Natural killer cell treated with Interleukin-12 subunit alpha and Interleukin-12 subunit beta and Interleukin-15 and Interleukin-18, amount 100 ng/mL, for 72 hours (primary cell): ENCODE measurements around the gene GPN2. TPM values are rescaled to one million over a fixed set of nuclear protein-coding genes. Genes with fewer than 3 reads are reported as not detected.

Experiments used
- ATAC-seq, 2 donors: fragments of 150-1000 bp; cut with Tn5 transposase in 1 of 2; sonication (Bioruptor Pico), chemical (Tn5 transposase) in 1 of 2; 2 replicates each; pipeline ENCODE4 v1.10.0; 2021
- DNase-seq: peaks from one replicate; pipeline ENCODE4 v3.0.0; 2022; ENCODE audit warnings: low spot score
- H3K27ac Mint-ChIP-seq, 2 donors: 1 replicate in 1 of 2; 2 replicates in 1 of 2; pipeline ENCODE4 v1.8.0; 2022; ENCODE audit warnings: mixed read lengths in 2 of 2, mild to moderate bottlenecking in 1 of 2, moderate library complexity in 1 of 2
- H3K27me3 Mint-ChIP-seq, 2 donors: 1 replicate in 1 of 2; 2 replicates in 1 of 2; pipeline ENCODE4 v1.8.0; 2022; ENCODE audit warnings: mixed read lengths in 2 of 2
- H3K36me3 Mint-ChIP-seq: one replicate; pipeline ENCODE4 v1.8.0; 2022; ENCODE audit warnings: mixed read lengths
- H3K4me1 Mint-ChIP-seq, 2 donors: 1 replicate in 1 of 2; 2 replicates in 1 of 2; pipeline ENCODE4 v1.8.0; 2022; ENCODE audit warnings: low read depth in 2 of 2, mixed read lengths in 2 of 2, mild to moderate bottlenecking in 1 of 2
- H3K4me3 Mint-ChIP-seq: one replicate; pipeline ENCODE4 v1.8.0; 2022; ENCODE audit warnings: mixed read lengths
- H3K9me3 Mint-ChIP-seq: 2 replicates; pipeline ENCODE4 v1.8.0; 2022; ENCODE audit warnings: mixed read lengths
- total RNA-seq, 2 donors: library from RNA; stranded (reverse); gene quantifications; one replicate each; pipeline ENCODE4 v1.2.3, GENCODE V29; 2022

Gene GPN2
- total RNA-seq, 2 donors from 2014 or later, result 52.6 to 58.0 TPM

DNA sequence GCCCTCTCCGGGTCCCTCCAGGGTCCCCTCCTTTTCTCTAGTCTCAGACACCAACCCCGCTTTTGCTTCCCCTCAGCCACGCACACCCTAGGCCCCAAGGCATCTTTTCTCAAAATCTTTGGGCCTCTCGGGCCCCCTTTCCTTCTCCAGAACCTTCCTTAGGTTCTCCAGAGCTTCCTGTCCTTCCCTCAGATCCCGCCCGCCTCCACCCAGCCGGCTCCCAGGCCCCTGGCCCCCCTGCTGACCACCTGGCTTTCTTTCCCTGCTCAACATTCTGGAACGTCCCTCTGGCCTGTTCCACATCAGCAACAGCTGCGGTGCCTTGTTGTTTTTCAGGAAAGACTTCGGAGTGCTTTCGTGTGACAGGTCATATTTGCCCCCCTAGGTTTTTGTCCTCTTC, 62.4 kb downstream of the GPN2 start:
- peaks cover 14% of the 10 kb centered on the region for H3K36me3 Mint-ChIP-seq
- no peak for DNase-seq
- H3K27me3 Mint-ChIP-seq, result no peaks in the 10 kb centered on the region
- H3K27ac Mint-ChIP-seq, result peak overlapping the region; percentile 99
- H3K4me3 Mint-ChIP-seq, result peak overlapping the region; percentile 96
- no peaks in the 10 kb centered on the region for H3K9me3 Mint-ChIP-seq
- H3K4me1 Mint-ChIP-seq, result peaks cover 48 to 54% of the 10 kb centered on the region in 2 donors
- ATAC-seq, result no peak

DNA sequence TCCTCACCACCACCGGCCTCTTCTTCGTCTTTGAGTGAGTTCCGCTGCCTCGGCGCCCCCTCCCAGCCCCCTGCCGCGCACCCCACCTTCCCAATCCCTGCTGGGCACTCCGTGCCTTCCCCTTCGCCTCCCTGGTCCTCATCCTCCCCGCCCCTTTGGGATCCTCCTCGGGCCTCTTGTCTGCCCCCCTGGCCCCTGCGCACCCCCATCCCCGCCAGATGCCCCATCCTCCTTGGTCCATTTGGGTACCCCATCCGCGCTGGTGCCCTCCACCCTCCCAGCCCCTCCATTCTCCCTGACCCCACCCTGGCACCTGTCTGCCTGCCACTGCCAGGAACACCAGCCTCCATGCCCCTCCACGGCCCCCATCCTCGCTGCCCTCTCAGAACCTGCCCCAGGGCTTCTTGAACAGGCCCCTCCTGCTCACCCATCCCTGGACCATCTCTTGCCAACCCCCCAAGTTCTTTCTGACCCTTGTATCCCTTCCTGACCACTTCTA, 62.9 kb downstream of the GPN2 start:
- DNase-seq (no peak), ATAC-seq (no peak)
- Mint-ChIP-seq H3K27ac (peak overlapping the region; percentile 99), H3K36me3 (peaks cover 12% of the 10 kb centered on the region), H3K9me3 (no peaks in the 10 kb centered on the region), H3K4me1 (peaks cover 43 to 49% of the 10 kb centered on the region in 2 donors), H3K27me3 (no peaks in the 10 kb centered on the region), H3K4me3 (peak overlapping the region; percentile 96)

- peak within 1 kb of the TSS; percentile 99 for H3K27ac Mint-ChIP-seq
- no peaks in the 10 kb centered on the region for H3K9me3 Mint-ChIP-seq
- peaks cover 38 to 42% of the 10 kb centered on the region in 2 donors for H3K4me1 Mint-ChIP-seq
- no peaks in the 10 kb centered on the region for H3K27me3 Mint-ChIP-seq
- H3K4me3 Mint-ChIP-seq, result peak within 1 kb of the TSS; percentile 96
- DNase-seq (peak; percentile 85), ATAC-seq (peak; percentile 93 to 95)
- peaks cover 12% of the 10 kb centered on the region for H3K36me3 Mint-ChIP-seq
These were observed 63.6 kb downstream of the GPN2 start, which contains the start of gene ZDHHC18 for GRCh38 chr1:26826261-26827105. Gene ZDHHC18, plus strand, starts transcription at chr1:26826688. Its CDS starts 117 bp downstream, at chr1:26826805.

Other genes starting within 250 kb of the GPN2 start
- gene ARID1A, start 194.3 kb downstream of the GPN2 start, total RNA-seq, result 100 to 1,000 TPM; 132 to 196 TPM
- 10 to 100 TPM; 44.3 to 60.2 TPM for gene PIGV, start 102.3 kb downstream of the GPN2 start, total RNA-seq
- 100 to 1,000 TPM in 1 of 2 donors, 10 to 100 TPM in 1; 87.2 to 106 TPM for gene ZDHHC18, start 63.6 kb downstream of the GPN2 start, total RNA-seq
- gene SFN, start 27.1 kb downstream of the GPN2 start, total RNA-seq, result under 1 TPM; 0.50 to 0.56 TPM
- gene GPATCH3, start 10.2 kb upstream of the GPN2 start, total RNA-seq, result 10 to 100 TPM; 19.6 to 21.2 TPM
- gene NR0B2, start 23.7 kb upstream of the GPN2 start, total RNA-seq, result not detected
- 100 to 1,000 TPM in 1 of 2 donors, 10 to 100 TPM in 1; 78.2 to 136 TPM for gene NUDC, start 31.5 kb upstream of the GPN2 start, total RNA-seq
- gene KDF1, start 70.2 kb upstream of the GPN2 start, total RNA-seq, result not detected
- gene TRNP1, start 103.4 kb upstream of the GPN2 start, total RNA-seq, result under 1 TPM; 0.28 to 0.55 TPM
- not detected for gene TENT5B, start 122.6 kb upstream of the GPN2 start, total RNA-seq